GM12878 (cell line): ENCODE data around the gene PRR14L. TPM values are rescaled to one million over a fixed set of nuclear protein-coding genes. Genes with fewer than 3 reads are reported as not detected.

Source experiments
- BMI1 ChIP-seq: fragments of 450-650 bp; IDR thresholded peaks from 2 replicates; pipeline ENCODE4 v1.6.1; 2016; ENCODE audit warnings: mild to moderate bottlenecking, moderate library complexity, borderline replicate concordance
- CHD4 ChIP-seq: fragments of 200-600 bp; sonication (generic); IDR thresholded peaks from 2 replicates; pipeline ENCODE4 v1.6.1; 2016; ENCODE audit warnings: mild to moderate bottlenecking
- CREM ChIP-seq: IDR thresholded peaks from 2 replicates; pipeline ENCODE4 v1.6.1; 2014; ENCODE audit warnings: antibody characterized with exemption, low read depth
- FOXM1 ChIP-seq: IDR thresholded peaks from 2 replicates; pipeline ENCODE4 v1.6.1; 2012; ENCODE audit warnings: low read depth, mild to moderate bottlenecking, inconsistent platforms, low read length, moderate library complexity
- HDAC2 ChIP-seq: fragments of 200-600 bp; sonication (generic); IDR thresholded peaks from 2 replicates; pipeline ENCODE4 v1.6.1; 2017
- HDAC6 ChIP-seq: fragments of 200-600 bp; sonication (generic); IDR thresholded peaks from one replicate; pipeline ENCODE4 v1.8.0; 2017; ENCODE audit warnings: antibody characterized with exemption; ENCODE audit not compliant: unreplicated experiment
- IRF4 ChIP-seq: IDR thresholded peaks from 2 replicates; pipeline ENCODE4 v1.6.1; 2011; ENCODE audit warnings: low read depth, low read length
- KDM1A ChIP-seq: fragments of 200-600 bp; sonication (generic); IDR thresholded peaks from 2 replicates; pipeline ENCODE4 v1.6.1; 2016; ENCODE audit warnings: borderline replicate concordance
- KLF5 ChIP-seq: fragments of 450-650 bp; IDR thresholded peaks from 2 replicates; pipeline ENCODE4 v1.6.1; 2014; ENCODE audit warnings: mild to moderate bottlenecking; ENCODE audit not compliant: partially characterized antibody
- MYB ChIP-seq: fragments of 150-350 bp; IDR thresholded peaks from 2 replicates; pipeline ENCODE4 v1.6.1; 2014; ENCODE audit warnings: mild to moderate bottlenecking, low read depth, low read length, borderline replicate concordance
- NFYA ChIP-seq: IDR thresholded peaks from 2 replicates; pipeline ENCODE4 v1.6.1; 2011; ENCODE audit warnings: low read depth, mild to moderate bottlenecking, low read length, improper control_type of control experiment, borderline replicate concordance
- NR2C1 ChIP-seq: fragments of 450-650 bp; IDR thresholded peaks from 2 replicates; pipeline ENCODE4 v1.6.1; 2017; ENCODE audit warnings: antibody characterized with exemption, mild to moderate bottlenecking, moderate library complexity
- PAX8 ChIP-seq: fragments of 450-650 bp; IDR thresholded peaks from 2 replicates; pipeline ENCODE4 v1.6.1; 2017; ENCODE audit warnings: mild to moderate bottlenecking, moderate library complexity
- PML ChIP-seq: IDR thresholded peaks from 2 replicates; pipeline ENCODE4 v1.6.1; 2012; ENCODE audit warnings: low read length, inconsistent platforms
- RFX5 ChIP-seq: IDR thresholded peaks from 2 replicates; pipeline ENCODE4 v1.6.1; 2011; ENCODE audit warnings: low read depth, low read length, improper control_type of control experiment
- SIN3A ChIP-seq: IDR thresholded peaks from 2 replicates; pipeline ENCODE4 v1.6.1; 2012; ENCODE audit warnings: low read depth, low read length, improper control_type of control experiment
- SMAD1 ChIP-seq: fragments of 450-650 bp; IDR thresholded peaks from 2 replicates; pipeline ENCODE4 v1.6.1; 2018; ENCODE audit warnings: mild to moderate bottlenecking, low read depth; ENCODE audit not compliant: partially characterized antibody
- SMC3 ChIP-seq: IDR thresholded peaks from 2 replicates; pipeline ENCODE4 v1.6.1; 2011; ENCODE audit warnings: low read length, improper control_type of control experiment, borderline replicate concordance
- TAF1 ChIP-seq: IDR thresholded peaks from 2 replicates; pipeline ENCODE4 v1.6.1; 2011; ENCODE audit warnings: mild to moderate bottlenecking, low read depth, low read length, borderline replicate concordance
- TARDBP ChIP-seq: IDR thresholded peaks from 2 replicates; pipeline ENCODE4 v1.6.1; 2016; ENCODE audit warnings: borderline replicate concordance
- TCF3 ChIP-seq: IDR thresholded peaks from 2 replicates; pipeline ENCODE4 v1.6.1; 2012; ENCODE audit warnings: low read depth, mild to moderate bottlenecking, low read length, borderline replicate concordance; ENCODE audit not compliant: insufficient read depth
- ZBED1 ChIP-seq: IDR thresholded peaks from 2 replicates; pipeline ENCODE4 v1.6.1; 2016; ENCODE audit warnings: borderline replicate concordance
- ZNF24 ChIP-seq: fragments of 450-650 bp; IDR thresholded peaks from 2 replicates; pipeline ENCODE4 v1.6.1; 2017; ENCODE audit warnings: antibody characterized with exemption, mild to moderate bottlenecking
- polyA plus RNA-seq, 11 experiments: library from polyadenylated mRNA; depleted of rRNA in 4 of 11; unstranded in 6 of 11; stranded (reverse) in 5 of 11; fragments of >200 nt; fragmentation: Nextera tagmentation in 4 of 11; fragmentation: Illumina TruSeq in 1 of 11; extraction: Ambion mirVana in 4 of 11; extraction: Trizol in 1 of 11; gene quantifications; 1 replicate in 1 of 11; 2 replicates in 10 of 11; pipeline versions ENCODE4 v1.2.1 to v1.2.3, GENCODE V29; 2011 to 2016; ENCODE audit warnings: inconsistent platforms in 2 of 11, missing spikeins in 2 of 11, low read depth in 1 of 11
- total RNA-seq, 4 experiments: library from RNA; depleted of rRNA in 3 of 4; stranded (reverse); fragments of >200 nt in 3 of 4; fragmentation: Illumina TruSeq in 1 of 4; extraction: Trizol in 1 of 4; gene quantifications; 2 replicates each; pipeline versions ENCODE4 v1.2.1 to v1.2.3, GENCODE V29; 2013 to 2021
- TF ChIP-seq, protein P1 (sequence below): fragments of 450-650 bp; IDR thresholded peaks from 2 replicates; pipeline ENCODE4 v1.6.1; 2016; ENCODE audit warnings: mild to moderate bottlenecking, moderate library complexity, borderline replicate concordance
- TF ChIP-seq, protein P2 (sequence below): fragments of 450-650 bp; IDR thresholded peaks from 2 replicates; pipeline ENCODE4 v1.6.1; 2017; ENCODE audit warnings: mild to moderate bottlenecking, low read depth, inconsistent platforms; ENCODE audit not compliant: poor library complexity, severe bottlenecking
- TF ChIP-seq, protein P3 (sequence below): IDR thresholded peaks from 2 replicates; pipeline ENCODE4 v1.6.1; 2012; ENCODE audit warnings: low read depth, low read length, improper control_type of control experiment

The PRR14L gene
- total and polyA plus RNA-seq, 10 of the 15 experiments (the other 5 are each of a cell fraction or from before 2014, with no cell fraction given) = 4.2 to 49.0 (median 21.4) TPM

DNA sequence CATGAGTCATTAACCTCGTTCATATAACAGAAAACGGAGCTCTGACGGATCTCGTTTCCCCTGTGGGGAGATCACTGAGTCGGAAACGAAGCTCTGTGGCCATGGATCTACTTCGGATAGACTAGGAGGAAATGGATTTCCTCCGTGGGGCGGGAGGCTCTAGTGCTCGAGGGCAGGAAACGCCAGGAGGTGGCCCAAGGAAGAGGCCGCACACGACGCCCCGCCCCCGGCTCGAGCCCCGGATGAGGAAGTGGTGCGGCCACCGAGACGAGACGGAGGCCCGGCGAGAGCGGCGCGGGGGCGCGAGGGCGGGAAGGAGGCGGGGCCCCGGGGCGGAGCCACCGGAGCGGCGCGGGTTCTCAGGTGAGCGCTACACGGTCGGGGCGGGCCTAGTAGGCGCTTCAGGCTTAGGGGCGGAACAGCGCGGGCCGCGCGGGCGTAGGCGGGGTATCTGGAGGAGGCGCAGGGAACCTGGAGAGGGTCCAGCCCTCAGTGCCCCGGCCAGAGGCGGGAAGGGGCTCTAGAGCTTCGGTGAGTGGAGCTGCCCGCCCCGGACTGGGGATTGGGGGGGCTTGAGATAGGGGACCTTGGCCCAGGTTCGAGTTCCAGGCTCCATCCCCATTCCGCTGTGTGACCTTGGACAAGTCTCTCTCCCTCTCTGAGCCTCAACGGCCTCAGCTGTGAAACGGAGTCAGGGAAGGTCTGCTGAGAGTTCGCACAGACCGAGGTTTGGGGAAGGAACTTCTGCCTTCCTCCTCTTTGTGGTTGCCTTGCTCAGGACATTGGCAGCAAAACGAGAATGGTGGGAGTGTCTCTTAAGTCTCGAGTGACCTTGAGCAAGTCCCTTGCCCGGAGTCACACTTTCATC is 3.9 kb upstream of the PRR14L start, which contains the start of gene DEPDC5 (continued):
- TF ChIP-seq FOXM1 (no peak), ZNF24 (peak; percentile 9; the same call in 1 of the 2 replicates), KLF5 (no peak), SMAD1 (peak; percentile 84), HDAC2 (no peak), BMI1 (no peak), TAF1 (peak; percentile 84), CHD4 (no peak), HDAC6 (peak; percentile 85), ZBED1 (no peak), IRF4 (no peak), CREM (peak; percentile 37; the same call in 1 of the 2 replicates), MYB (no peak), KDM1A (no peak), NR2C1 (peak; percentile 83), SIN3A (peak; percentile 81; the same call in 1 of the 2 replicates), NFYA (no peak), TARDBP (peak; percentile 57; the same call in 1 of the 2 replicates), PML (peak; percentile 96), SMC3 (no peak), PAX8 (no peak), TCF3 (no peak), RFX5 (no peak)
- TF ChIP-seq, protein P1, sequence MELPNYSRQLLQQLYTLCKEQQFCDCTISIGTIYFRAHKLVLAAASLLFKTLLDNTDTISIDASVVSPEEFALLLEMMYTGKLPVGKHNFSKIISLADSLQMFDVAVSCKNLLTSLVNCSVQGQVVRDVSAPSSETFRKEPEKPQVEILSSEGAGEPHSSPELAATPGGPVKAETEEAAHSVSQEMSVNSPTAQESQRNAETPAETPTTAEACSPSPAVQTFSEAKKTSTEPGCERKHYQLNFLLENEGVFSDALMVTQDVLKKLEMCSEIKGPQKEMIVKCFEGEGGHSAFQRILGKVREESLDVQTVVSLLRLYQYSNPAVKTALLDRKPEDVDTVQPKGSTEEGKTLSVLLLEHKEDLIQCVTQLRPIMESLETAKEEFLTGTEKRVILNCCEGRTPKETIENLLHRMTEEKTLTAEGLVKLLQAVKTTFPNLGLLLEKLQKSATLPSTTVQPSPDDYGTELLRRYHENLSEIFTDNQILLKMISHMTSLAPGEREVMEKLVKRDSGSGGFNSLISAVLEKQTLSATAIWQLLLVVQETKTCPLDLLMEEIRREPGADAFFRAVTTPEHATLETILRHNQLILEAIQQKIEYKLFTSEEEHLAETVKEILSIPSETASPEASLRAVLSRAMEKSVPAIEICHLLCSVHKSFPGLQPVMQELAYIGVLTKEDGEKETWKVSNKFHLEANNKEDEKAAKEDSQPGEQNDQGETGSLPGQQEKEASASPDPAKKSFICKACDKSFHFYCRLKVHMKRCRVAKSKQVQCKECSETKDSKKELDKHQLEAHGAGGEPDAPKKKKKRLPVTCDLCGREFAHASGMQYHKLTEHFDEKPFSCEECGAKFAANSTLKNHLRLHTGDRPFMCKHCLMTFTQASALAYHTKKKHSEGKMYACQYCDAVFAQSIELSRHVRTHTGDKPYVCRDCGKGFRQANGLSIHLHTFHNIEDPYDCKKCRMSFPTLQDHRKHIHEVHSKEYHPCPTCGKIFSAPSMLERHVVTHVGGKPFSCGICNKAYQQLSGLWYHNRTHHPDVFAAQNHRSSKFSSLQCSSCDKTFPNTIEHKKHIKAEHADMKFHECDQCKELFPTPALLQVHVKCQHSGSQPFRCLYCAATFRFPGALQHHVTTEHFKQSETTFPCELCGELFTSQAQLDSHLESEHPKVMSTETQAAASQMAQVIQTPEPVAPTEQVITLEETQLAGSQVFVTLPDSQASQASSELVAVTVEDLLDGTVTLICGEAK = peak; percentile 61; the same call in 1 of the 2 replicates
- TF ChIP-seq, protein P2, sequence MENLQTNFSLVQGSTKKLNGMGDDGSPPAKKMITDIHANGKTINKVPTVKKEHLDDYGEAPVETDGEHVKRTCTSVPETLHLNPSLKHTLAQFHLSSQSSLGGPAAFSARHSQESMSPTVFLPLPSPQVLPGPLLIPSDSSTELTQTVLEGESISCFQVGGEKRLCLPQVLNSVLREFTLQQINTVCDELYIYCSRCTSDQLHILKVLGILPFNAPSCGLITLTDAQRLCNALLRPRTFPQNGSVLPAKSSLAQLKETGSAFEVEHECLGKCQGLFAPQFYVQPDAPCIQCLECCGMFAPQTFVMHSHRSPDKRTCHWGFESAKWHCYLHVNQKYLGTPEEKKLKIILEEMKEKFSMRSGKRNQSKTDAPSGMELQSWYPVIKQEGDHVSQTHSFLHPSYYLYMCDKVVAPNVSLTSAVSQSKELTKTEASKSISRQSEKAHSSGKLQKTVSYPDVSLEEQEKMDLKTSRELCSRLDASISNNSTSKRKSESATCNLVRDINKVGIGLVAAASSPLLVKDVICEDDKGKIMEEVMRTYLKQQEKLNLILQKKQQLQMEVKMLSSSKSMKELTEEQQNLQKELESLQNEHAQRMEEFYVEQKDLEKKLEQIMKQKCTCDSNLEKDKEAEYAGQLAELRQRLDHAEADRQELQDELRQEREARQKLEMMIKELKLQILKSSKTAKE = peak; percentile 44
- TF ChIP-seq, protein P3, sequence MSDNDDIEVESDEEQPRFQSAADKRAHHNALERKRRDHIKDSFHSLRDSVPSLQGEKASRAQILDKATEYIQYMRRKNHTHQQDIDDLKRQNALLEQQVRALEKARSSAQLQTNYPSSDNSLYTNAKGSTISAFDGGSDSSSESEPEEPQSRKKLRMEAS = peak; percentile 60; the same call in 1 of the 2 replicates
